ENCODE results near the gene LIMK2. TPM values are rescaled to one million over a fixed set of nuclear protein-coding genes. Genes with fewer than 3 reads are reported as not detected.

The LIMK2 gene
- total RNA-seq, 4 donors from 2014 or later, result 50.0 to 67.2 (median 56.9) TPM

DNA sequence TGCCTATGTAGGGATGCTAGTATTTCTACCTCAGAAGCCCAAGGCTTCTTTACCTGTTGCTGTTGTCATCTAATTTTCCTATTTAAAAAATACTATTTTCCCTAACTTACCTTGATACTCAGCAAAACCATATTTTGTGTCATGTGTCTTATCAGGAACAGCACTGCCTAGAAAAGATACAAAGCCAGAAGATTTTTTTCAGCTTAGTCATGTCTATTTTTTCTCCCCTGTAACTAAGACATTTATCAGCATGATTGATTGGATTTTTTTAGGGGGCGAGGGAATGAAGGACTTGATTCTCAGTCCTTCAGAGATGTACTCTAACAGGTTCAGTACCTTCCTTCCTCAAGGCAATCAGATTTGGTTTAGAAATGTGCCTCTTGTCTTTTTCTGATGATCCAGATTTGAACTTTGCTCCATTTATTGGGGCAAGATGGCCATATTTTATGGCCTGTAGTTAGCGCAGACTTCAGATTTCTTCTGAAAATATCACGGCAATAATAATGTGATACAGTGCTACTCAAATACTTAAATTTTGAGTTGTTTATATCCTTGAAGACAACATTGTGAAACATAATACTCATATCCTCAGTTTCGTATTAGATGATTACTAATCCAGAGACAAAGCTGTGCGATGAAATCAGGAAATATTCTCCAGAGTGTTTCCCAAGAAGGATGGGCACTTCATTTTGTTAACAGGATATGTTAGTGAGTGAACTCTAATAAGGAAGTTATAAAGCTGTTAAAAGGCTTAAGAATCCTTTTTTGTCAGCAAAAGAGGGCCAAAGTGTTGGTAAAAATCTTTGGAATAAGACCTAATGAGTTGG is 83.9 kb downstream of the LIMK2 start:
- H3K9me3 ChIP-seq, result no peaks in the 10 kb centered on the region
- peak overlapping the region; percentile 58 to 97 (median 76) for H3K27ac ChIP-seq
- no peaks in the 10 kb centered on the region for H3K36me3 ChIP-seq
- 40 to 47% methylated on average over 5 of the region's 5 CpGs for WGBS, 2 donors
- TF ChIP-seq EP300 (IDR thresholded peaks at IDR 0.05) (peak in 1 of 2 donors; percentile 62), POLR2A (IDR thresholded peaks at IDR 0.05) (no peak), CTCF (IDR thresholded peaks at IDR 0.05) (no peak)
- peak overlapping the region in 1 of 4 donors; percentile 10 for H3K4me3 ChIP-seq
- peaks cover 0 to 47% (median 26%) of the 10 kb centered on the region in 4 donors for H3K4me1 ChIP-seq
- DNase-seq (ENCODE audit: low spot score in 2 of 2), result no peak
- no peaks in the 10 kb centered on the region for H3K27me3 ChIP-seq

DNA sequence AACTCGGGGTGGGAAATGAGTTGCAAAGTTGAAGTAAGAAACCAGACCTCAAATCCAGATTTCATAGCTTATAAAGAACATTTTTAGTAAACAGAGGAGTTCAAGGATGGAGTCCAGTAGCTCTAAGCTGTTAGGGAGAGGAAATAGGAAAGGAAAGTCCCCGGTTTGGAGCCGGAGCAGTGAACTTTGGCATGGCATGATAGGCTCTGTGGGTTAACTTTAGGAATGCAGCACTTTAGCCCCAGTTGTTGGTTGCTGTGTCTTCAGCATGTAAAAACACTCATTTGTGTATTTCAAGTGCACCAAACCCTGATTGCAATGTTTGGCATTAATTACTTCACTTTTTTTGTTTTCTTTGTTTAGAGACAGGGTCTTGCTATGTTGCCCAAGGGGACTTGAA is 88.8 kb downstream of the LIMK2 start:
- H3K27me3 ChIP-seq, result no peaks in the 10 kb centered on the region
- H3K4me3 ChIP-seq, result no peak overlapping the region
- H3K36me3 ChIP-seq, result no peaks in the 10 kb centered on the region
- no peak for TF ChIP-seq POLR2A (IDR thresholded peaks at IDR 0.05)
- TF ChIP-seq EP300 (IDR thresholded peaks at IDR 0.05), result no peak
- TF ChIP-seq CTCF (IDR thresholded peaks at IDR 0.05), result no peak
- H3K4me1 ChIP-seq, result peaks cover 0 to 18% (median 12%) of the 10 kb centered on the region in 4 donors
- no peak overlapping the region for H3K27ac ChIP-seq
- 55 to 63% methylated on average over 3 of the region's 3 CpGs for WGBS, 2 donors
- no peak for DNase-seq (ENCODE audit: low spot score in 2 of 2)
- no peaks in the 10 kb centered on the region for H3K9me3 ChIP-seq

GRCh38 chr22:31302006-31302405 is 89.9 kb downstream of the LIMK2 start:
- no peaks in the 10 kb centered on the region for H3K27me3 ChIP-seq
- no peaks in the 10 kb centered on the region for H3K36me3 ChIP-seq
- TF ChIP-seq CTCF (IDR thresholded peaks at IDR 0.05), result no peak
- H3K4me1 ChIP-seq, result peaks cover 0 to 7% (median 3%) of the 10 kb centered on the region in 4 donors
- DNase-seq (ENCODE audit: low spot score in 2 of 2), result no peak
- H3K4me3 ChIP-seq, result no peak overlapping the region
- H3K27ac ChIP-seq, result no peak overlapping the region
- no peaks in the 10 kb centered on the region for H3K9me3 ChIP-seq

DNA sequence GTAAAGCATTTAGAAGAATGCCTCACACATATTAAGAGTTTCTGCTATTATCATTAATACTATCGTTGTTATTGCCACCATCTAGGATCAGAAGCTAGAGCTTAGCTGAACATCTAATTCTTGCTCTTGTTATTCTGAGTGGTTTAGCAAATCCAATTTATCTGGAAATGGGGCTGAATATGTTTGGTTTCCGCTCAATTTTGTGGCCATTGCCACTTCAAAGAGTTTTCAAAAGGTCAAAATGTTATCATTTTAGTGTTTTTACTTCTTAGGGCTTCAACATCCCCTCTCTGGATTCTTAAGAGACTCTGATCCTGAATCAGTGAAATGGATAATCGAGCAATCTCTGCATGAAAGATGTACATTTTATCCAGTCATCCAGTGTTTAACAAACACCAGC is 90.4 kb downstream of the LIMK2 start:
- Histone ChIP-seq H3K9me3 (no peaks in the 10 kb centered on the region), H3K27ac (no peak overlapping the region), H3K4me3 (no peak overlapping the region), H3K36me3 (no peaks in the 10 kb centered on the region), H3K4me1 (peaks cover 0 to 4% (median under 1%) of the 10 kb centered on the region in 4 donors), H3K27me3 (no peaks in the 10 kb centered on the region)
- 91 to 95% methylated on average over 3 of the region's 3 CpGs for WGBS, 2 donors
- no peak for TF ChIP-seq EP300 (IDR thresholded peaks at IDR 0.05)
- DNase-seq (ENCODE audit: low spot score in 2 of 2), result no peak

DNA sequence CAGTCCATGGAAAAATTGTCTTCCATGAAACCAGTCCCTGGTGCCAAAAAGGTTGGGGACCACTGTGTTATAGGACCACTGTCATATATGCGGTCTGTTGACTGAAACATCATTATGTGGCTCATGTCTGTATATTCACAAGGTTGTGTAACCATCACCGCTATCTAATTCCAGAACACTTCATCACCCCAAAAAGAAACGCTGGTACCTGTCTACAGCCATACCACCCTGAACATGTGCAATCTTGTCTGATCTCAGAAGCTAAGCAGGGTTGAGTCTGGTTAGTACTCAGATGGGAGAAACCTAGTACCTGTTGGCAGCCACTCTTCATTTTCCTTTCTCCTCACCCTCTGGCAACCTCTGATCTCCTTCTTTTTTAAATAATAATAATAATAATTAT is 93.1 kb downstream of the LIMK2 start:
- H3K4me3 ChIP-seq, result no peak overlapping the region
- H3K27me3 ChIP-seq, result no peaks in the 10 kb centered on the region
- DNase-seq (ENCODE audit: low spot score in 2 of 2), result no peak
- no peak overlapping the region for H3K27ac ChIP-seq
- 95 to 98% methylated on average over 3 of the region's 3 CpGs for WGBS, 2 donors
- peaks cover 0 to 4% (median 0%) of the 10 kb centered on the region in 4 donors for H3K4me1 ChIP-seq
- H3K9me3 ChIP-seq, result no peaks in the 10 kb centered on the region
- H3K36me3 ChIP-seq, result no peaks in the 10 kb centered on the region
- no peak for TF ChIP-seq POLR2A (IDR thresholded peaks at IDR 0.05)
- TF ChIP-seq EP300 (IDR thresholded peaks at IDR 0.05), result no peak
- TF ChIP-seq CTCF (IDR thresholded peaks at IDR 0.05), result no peak
